ENCODE measurements around the gene RPS2. TPM values are rescaled to one million over a fixed set of nuclear protein-coding genes. Genes with fewer than 3 reads are reported as not detected.

Gene RPS2
- total and polyA plus RNA-seq, 2 of the 8 experiments (the other 6 are each of a cell fraction or from before 2014, with no cell fraction given) = 4,042 to 16,783 TPM

DNA sequence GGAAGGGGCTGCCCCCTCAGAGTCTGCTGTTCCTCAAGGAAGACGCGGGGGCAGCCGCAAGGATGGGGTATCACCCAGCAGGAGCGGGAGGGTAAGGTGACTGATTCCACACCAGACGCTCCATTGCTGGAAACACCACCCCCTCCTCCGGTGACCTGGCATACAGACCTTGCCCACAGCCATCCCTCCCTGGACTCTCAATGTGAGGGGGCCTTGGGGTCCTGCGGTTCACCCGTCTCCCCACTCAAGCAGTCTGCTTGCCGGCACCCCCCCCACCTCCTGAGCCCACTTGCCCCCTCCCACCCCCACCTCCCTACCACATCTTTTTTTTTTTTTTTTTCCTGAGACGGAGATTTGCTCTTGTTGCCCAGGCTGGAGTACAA, 34.3 kb downstream of the RPS2 start:
- no peak overlapping the region for H4K5ac ChIP-seq (ENCODE audit: insufficient read length, low read depth, low read length)
- no peak overlapping the region for H2AFZ ChIP-seq (ENCODE audit: low read length)
- no peaks in the 10 kb centered on the region for H3K79me1 ChIP-seq (ENCODE audit: low read depth, low read length)
- no peak overlapping the region for H3K4ac ChIP-seq (replicated peaks; ENCODE audit: insufficient read length, low read depth, low read length)
- H3K27me3 ChIP-seq (replicated peaks in 1 of 4; ENCODE audit: control insufficient read depth in 3 of 4, extremely low read depth in 1 of 4, insufficient read depth in 3 of 4, low read length in 3 of 4) = peaks cover 0 to 17% (median 9%) of the 10 kb centered on the region in 4 experiments; a peak in 5 of 7 replicates
- no peak overlapping the region for H2BK20ac ChIP-seq (ENCODE audit: low read length)
- H3K23ac ChIP-seq (ENCODE audit: insufficient read length) = no peak overlapping the region
- H4K8ac ChIP-seq (ENCODE audit: extremely low read depth, insufficient read depth, low read length) = peak overlapping the region; percentile 77; the same call in 1 of the 2 replicates
- no peak for FAIRE-seq
- no peak overlapping the region for H2BK5ac ChIP-seq (ENCODE audit: low read depth, low read length)
- H3K9ac ChIP-seq (replicated peaks in 1 of 4; ENCODE audit: extremely low read depth in 1 of 4, low read depth in 3 of 4, low read length in 3 of 4) = no peak overlapping the region
- H2AK5ac ChIP-seq (ENCODE audit: low read depth, low read length) = no peak overlapping the region
- no peaks in the 10 kb centered on the region for H3K23me2 ChIP-seq (ENCODE audit: low read depth, low read length)
- H3K9me3 ChIP-seq (ENCODE audit: insufficient read depth in 2 of 2, low read depth in 1 of 2, low read length in 1 of 2) = no peaks in the 10 kb centered on the region
- POLR2A ChIA-PET (ENCODE audit: partially characterized antibody) = no interaction called here
- peak overlapping the region in 1 of 4 experiments; percentile 55; a peak in 1 of 8 replicates for H3K4me3 ChIP-seq (ENCODE audit: extremely low read depth in 1 of 4, insufficient read depth in 2 of 4, low read depth in 3 of 4, low read length in 4 of 4)
- no peak overlapping the region for H3K18ac ChIP-seq (ENCODE audit: extremely low read depth, low read length)
- no peak overlapping the region for H3K14ac ChIP-seq (ENCODE audit: insufficient read length)
- H2BK15ac ChIP-seq (ENCODE audit: low read length) = 0 out of 2 replicates have a peak overlapping the region, but pooled peaks have one; percentile 12
- CTCF ChIA-PET (ENCODE audit: partially characterized antibody) = interaction anchor here (0.8 to 8.0 kb wide), 10 partner anchors 11 to 106 kb away, joined by 3 to 75 read pairs (median 7); partner anchors contain the start of genes RNF151, RPS2 and TBL3
- no peaks in the 10 kb centered on the region for H3K36me3 ChIP-seq (ENCODE audit: control insufficient read depth in 2 of 4, insufficient read depth in 4 of 4, low read length in 3 of 4)
- no peak overlapping the region for H4K91ac ChIP-seq (replicated peaks; ENCODE audit: insufficient read length, low read length)
- H2BK120ac ChIP-seq (replicated peaks; ENCODE audit: low read depth, low read length) = no peak overlapping the region
- H4K20me1 ChIP-seq (replicated peaks in 1 of 2; ENCODE audit: control insufficient read depth in 1 of 2, insufficient read depth in 2 of 2, low read length in 2 of 2) = no peaks in the 10 kb centered on the region
- H3K4me2 ChIP-seq (ENCODE audit: insufficient read depth in 1 of 2, low read depth in 2 of 2, low read length in 2 of 2) = peak overlapping the region in 1 of 2 experiments; percentile 66; a peak in 1 of 4 replicates
- H3K56ac ChIP-seq (replicated peaks; ENCODE audit: insufficient read length, low read depth, low read length) = no peak overlapping the region
- DNase-seq (ENCODE audit: low read depth in 1 of 2, low spot score in 2 of 2) = no peak
- H3K4me1 ChIP-seq (replicated peaks in 1 of 4; ENCODE audit: control insufficient read depth in 3 of 4, insufficient read depth in 4 of 4, low read length in 3 of 4) = peaks cover 0 to 10% (median 4%) of the 10 kb centered on the region in 4 experiments; a peak in 5 of 7 replicates
- H2BK12ac ChIP-seq (ENCODE audit: low read depth, low read length) = peak overlapping the region; percentile 27; the same call in 1 of the 2 replicates
- H3K27ac ChIP-seq (ENCODE audit: low read depth, low read length) = no peak overlapping the region
- WGBS, 2 experiments (ENCODE audit: extremely low coverage in 1 of 2, insufficient coverage in 1 of 2, insufficient read length in 1 of 2, insufficient replicate concordance in 2 of 2, low coverage in 1 of 2, low lambda C conversion rate in 2 of 2, missing lambda C conversion rate in 1 of 2) = 100% methylated on average over 2 of the region's 10 CpGs; no CpG with 5 or more reads in 1 of the 2 experiments
- no peaks in the 10 kb centered on the region for H3K79me2 ChIP-seq (ENCODE audit: control insufficient read depth in 1 of 2, insufficient read depth in 2 of 2, low read length in 2 of 2)
- TF ChIP-seq TCF12 (IDR thresholded peaks at IDR 0.05; ENCODE audit: low read depth, low read length) (no peak), TAF7 (optimal IDR thresholded peaks at IDR 0.05; ENCODE audit: borderline replicate concordance, low read depth, low read length) (no peak), POLR2A (IDR thresholded peaks at IDR 0.05; ENCODE audit: control extremely low read depth in 1 of 2, low read depth in 2 of 2, low read length in 2 of 2) (no peak), HDAC6 (IDR thresholded peaks at IDR 0.05; ENCODE audit: low read depth, low read length) (no peak), SRF (IDR thresholded peaks at IDR 0.05; ENCODE audit: low read depth, low read length) (no peak), RXRA (IDR thresholded peaks at IDR 0.05; ENCODE audit: insufficient read depth, low read depth, low read length) (no peak), KDM4A (IDR thresholded peaks at IDR 0.05; ENCODE audit: low read depth, low read length, severe bottlenecking) (no peak), RBBP5 (IDR thresholded peaks at IDR 0.05; ENCODE audit: borderline replicate concordance, low read depth, low read length) (no peak), SP2 (IDR thresholded peaks at IDR 0.05; ENCODE audit: low read length) (no peak), ZNF274 (IDR thresholded peaks at IDR 0.05; ENCODE audit: borderline replicate concordance, extremely low read depth, low read length) (no peak), RNF2 (IDR thresholded peaks at IDR 0.05; ENCODE audit: borderline replicate concordance, low read depth, low read length, missing control alignments, poor library complexity, severe bottlenecking) (no peak), BCL11A (IDR thresholded peaks at IDR 0.05; ENCODE audit: low read depth in 2 of 2, low read length in 2 of 2) (no peak), BRCA1 (IDR thresholded peaks at IDR 0.05; ENCODE audit: low read depth, low read length) (no peak), SIRT6 (IDR thresholded peaks at IDR 0.05; ENCODE audit: low read length) (no peak), JUND (IDR thresholded peaks at IDR 0.05; ENCODE audit: low read length) (no peak)

Data from H1 (cell line).